Activated naive CD4-positive, alpha-beta T cell treated with anti-CD3 and anti-CD28 coated beads for 36 hours (primary cell): ENCODE measurements around the gene ZBTB7C. TPM values are rescaled to one million over a fixed set of nuclear protein-coding genes. Genes with fewer than 3 reads are reported as not detected.

Source experiments
- CTCF ChIA-PET: fragments of 350-600 bp; sonication (Branson Sonifier 250); formaldehyde crosslinking; loops from one replicate; lab custom pipeline; 2021; ENCODE audit warnings: antibody characterized with exemption; lab: Charles Lee
- DNase-seq: peaks from one replicate; pipeline ENCODE4 v3.0.0-alpha.2; 2020
- H3K27ac Mint-ChIP-seq: one replicate; pipeline ENCODE4 v1.8.0; 2021; ENCODE audit warnings: mild to moderate bottlenecking, mixed read lengths
- H3K27me3 Mint-ChIP-seq: one replicate; pipeline ENCODE4 v1.8.0; 2021; ENCODE audit warnings: low read depth, mixed read lengths
- H3K36me3 Mint-ChIP-seq: one replicate; pipeline ENCODE4 v1.8.0; 2021; ENCODE audit warnings: low read depth, mixed read lengths
- H3K4me1 Mint-ChIP-seq: one replicate; pipeline ENCODE4 v1.8.0; 2021; ENCODE audit warnings: low read depth, mixed read lengths
- H3K4me3 Mint-ChIP-seq: one replicate; pipeline ENCODE4 v1.8.0; 2021; ENCODE audit warnings: mild to moderate bottlenecking, moderate library complexity, mixed read lengths
- H3K9me3 Mint-ChIP-seq: one replicate; pipeline ENCODE4 v1.8.0; 2021; ENCODE audit warnings: mixed read lengths
- intact Hi-C: fragments of 100-400 bp; cut with micrococcal nuclease; formaldehyde crosslinking; loops from one replicate; pipeline ENCODE4 v1.15.1; 2023
- total RNA-seq, 2 experiments: library from RNA; stranded (reverse); gene quantifications; one replicate each; pipeline ENCODE4 v1.2.3, GENCODE V29; 2021

The ZBTB7C gene
- total RNA-seq, 2 experiments from 2014 or later = not detected

DNA sequence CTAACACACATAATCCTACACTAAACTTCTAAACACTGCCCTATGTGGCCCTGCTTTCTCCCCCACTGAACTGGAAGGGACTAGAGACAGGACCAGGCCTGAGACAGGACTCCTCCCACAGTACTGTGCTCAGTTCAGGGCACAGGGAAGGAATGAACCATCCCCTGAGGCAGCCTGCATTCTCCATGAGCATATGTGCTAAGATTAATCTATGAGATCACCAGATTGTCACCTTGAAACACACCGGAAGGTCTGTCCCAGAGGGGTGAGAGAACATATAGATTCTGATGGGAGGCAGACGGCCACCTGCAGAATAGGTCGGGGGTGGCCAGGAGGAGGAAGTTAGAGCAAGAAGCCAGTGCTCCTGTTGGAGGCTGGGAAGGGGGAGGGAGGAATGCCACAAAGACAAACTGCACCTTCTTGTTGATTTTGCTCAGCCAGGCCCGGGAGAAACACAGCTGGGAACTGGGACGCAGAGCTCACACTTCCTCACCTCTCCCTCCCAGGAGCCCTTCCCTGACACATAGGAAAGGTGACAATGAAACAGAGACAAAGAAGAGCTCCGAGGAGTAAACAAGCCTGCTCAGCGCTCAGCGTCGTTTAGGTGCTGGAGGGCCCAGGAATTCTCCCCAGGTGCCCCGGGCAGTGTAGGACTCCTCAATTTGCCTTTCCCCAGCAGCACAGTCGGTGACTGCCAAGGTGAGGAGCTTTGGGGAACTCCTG is 52.1 kb downstream of the ZBTB7C start:
- H3K4me3 Mint-ChIP-seq = no peak overlapping the region
- H3K36me3 Mint-ChIP-seq = no peaks in the 10 kb centered on the region
- H3K27ac Mint-ChIP-seq = no peak overlapping the region
- intact Hi-C loops = no loop called here
- no peaks in the 10 kb centered on the region for H3K9me3 Mint-ChIP-seq
- no peak for DNase-seq
- CTCF ChIA-PET = interaction anchor here (0.6 kb wide), 1 partner anchor 408 kb away, joined by 3 read pairs; no protein-coding TSS in a partner anchor
- H3K27me3 Mint-ChIP-seq = peaks cover 6% of the 10 kb centered on the region
- H3K4me1 Mint-ChIP-seq = no peaks in the 10 kb centered on the region

DNA sequence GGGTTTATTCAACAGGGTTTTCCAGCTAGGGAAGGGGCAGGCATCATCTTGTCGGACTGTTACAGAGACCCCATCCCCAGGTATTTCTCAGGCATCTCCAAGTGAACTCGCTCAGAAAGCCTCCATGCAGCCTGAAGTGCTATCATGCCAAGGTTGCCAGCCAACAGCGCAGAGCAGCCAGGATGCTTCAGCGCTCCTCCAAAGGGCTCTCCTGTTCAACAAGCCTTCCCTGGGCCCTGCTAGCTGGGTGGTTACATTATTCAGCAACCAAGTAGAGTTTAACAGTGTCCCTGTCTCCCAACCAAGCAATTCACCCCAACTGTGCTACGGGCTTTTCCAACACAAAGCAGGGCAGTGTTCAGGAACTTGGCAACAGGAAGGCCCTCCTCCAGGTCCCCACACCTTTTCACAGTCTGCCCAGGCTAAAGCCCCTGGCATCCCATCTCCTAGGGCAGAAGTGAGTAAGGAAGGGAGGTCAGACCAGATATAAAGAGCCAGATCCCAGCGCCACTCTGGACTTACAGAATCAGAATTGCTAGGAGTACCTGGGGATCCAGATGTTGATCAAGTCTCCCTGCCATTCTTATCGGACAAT is 52.9 kb downstream of the ZBTB7C start:
- CTCF ChIA-PET = no interaction called here
- no peak overlapping the region for H3K27ac Mint-ChIP-seq

DNA sequence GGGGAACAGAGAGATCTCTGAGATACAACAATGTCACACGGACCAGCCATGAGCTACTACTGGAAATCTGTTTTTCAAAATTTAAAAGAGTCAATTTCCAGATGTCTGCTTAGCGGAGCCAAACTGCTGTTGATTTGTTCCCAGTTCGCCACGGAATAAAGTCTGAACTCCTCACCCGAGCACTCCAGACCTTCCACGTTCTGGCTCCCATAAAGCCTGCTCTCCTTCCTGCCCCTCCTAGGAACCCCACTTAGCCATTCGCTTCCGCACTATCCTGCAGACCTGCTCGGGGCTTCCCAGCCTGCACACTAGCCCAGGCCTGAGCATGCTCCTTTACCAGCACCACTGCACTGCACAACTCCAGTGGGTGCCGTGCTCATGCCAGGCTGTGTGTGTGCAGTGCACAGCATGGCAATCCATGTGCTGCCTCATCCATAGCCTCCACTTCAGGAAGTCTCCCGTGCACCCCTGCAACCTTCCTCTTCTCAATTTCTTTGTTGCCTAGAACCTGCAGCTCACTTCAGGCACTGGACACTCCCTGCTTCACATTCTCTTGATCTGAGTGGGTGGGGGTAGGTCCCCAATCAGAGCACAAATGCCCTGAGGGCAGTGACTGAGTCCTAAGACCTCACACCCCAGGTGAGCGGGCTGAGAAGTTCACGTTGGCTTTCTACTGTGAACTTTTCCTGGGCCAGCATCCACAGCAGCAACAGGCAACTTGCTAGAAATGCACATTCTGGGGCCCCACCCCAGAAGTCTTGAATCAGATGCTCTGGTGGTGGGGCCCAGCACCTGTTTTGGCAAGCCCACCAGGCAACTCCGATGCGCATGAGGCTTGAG is 53.7 kb downstream of the ZBTB7C start:
- no peak overlapping the region for H3K4me3 Mint-ChIP-seq
- H3K27me3 Mint-ChIP-seq = peaks cover 6% of the 10 kb centered on the region
- H3K9me3 Mint-ChIP-seq = no peaks in the 10 kb centered on the region
- H3K36me3 Mint-ChIP-seq = no peaks in the 10 kb centered on the region
- H3K4me1 Mint-ChIP-seq = no peaks in the 10 kb centered on the region
- no peak for DNase-seq
- CTCF ChIA-PET = interaction anchor here (1.1 kb wide), 1 partner anchor 91 kb away, joined by 3 read pairs; no protein-coding TSS in a partner anchor
- intact Hi-C loops = no loop called here
- H3K27ac Mint-ChIP-seq = no peak overlapping the region

More for the DNA sequence above, 52.9 kb downstream of the ZBTB7C start:
- Mint-ChIP-seq H3K27me3 (peaks cover 6% of the 10 kb centered on the region), H3K9me3 (no peaks in the 10 kb centered on the region), H3K4me3 (no peak overlapping the region), H3K4me1 (no peaks in the 10 kb centered on the region), H3K36me3 (no peaks in the 10 kb centered on the region)
- intact Hi-C loops = no loop called here
- DNase-seq = no peak

- no peak for DNase-seq
- Mint-ChIP-seq H3K4me1 (no peaks in the 10 kb centered on the region), H3K4me3 (no peak overlapping the region), H3K36me3 (no peaks in the 10 kb centered on the region), H3K9me3 (no peaks in the 10 kb centered on the region), H3K27ac (no peak overlapping the region), H3K27me3 (peaks cover 6% of the 10 kb centered on the region)
- intact Hi-C loops = no loop called here
- CTCF ChIA-PET = interaction anchor here (0.7 to 1.1 kb wide), 2 partner anchors 92 to 597 kb away, joined by 3 read pairs; no protein-coding TSS in a partner anchor
Measured at GRCh38 chr18:48354746-48355260, 54.4 kb downstream of the ZBTB7C start.

DNA sequence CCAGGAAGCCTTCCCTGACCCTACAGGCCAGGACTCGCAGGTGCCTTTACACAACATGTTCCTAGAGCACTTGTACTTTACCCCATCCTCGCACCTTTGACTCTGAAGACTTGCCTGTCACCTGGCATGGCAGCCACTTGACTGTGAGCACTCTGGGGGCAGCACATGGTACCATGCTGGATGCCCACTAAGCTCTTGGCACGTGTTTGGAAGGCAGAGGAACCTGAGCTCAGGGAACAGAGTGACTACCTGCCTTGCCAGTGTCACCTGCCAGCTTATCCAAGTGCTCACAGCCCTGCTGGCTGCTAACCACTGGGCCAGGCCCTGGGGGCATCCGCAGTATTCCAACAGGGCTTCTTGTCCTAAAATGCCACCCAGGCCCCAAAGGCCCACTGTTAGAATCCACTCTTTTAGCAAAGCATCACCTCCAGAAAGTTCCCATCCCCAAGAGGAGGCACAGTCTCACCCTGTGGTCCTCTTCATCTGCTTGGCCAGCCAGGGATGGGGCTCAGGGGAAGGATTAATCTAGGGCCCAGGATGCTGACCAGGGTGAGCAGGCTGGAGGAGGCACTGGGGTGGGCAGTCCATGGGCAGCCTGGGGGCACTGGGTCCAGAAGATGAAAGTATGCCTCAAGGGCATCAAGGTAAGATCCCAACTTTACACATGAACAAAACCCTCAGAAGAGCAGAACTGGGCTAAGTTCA is 57.0 kb downstream of the ZBTB7C start:
- H3K4me1 Mint-ChIP-seq = no peaks in the 10 kb centered on the region
- intact Hi-C loops = no loop called here
- no peak overlapping the region for H3K27ac Mint-ChIP-seq
- H3K9me3 Mint-ChIP-seq = no peaks in the 10 kb centered on the region
- CTCF ChIA-PET = no interaction called here
- H3K4me3 Mint-ChIP-seq = no peak overlapping the region
- no peaks in the 10 kb centered on the region for H3K36me3 Mint-ChIP-seq
- H3K27me3 Mint-ChIP-seq = peaks cover 6% of the 10 kb centered on the region
- DNase-seq = no peak

DNA sequence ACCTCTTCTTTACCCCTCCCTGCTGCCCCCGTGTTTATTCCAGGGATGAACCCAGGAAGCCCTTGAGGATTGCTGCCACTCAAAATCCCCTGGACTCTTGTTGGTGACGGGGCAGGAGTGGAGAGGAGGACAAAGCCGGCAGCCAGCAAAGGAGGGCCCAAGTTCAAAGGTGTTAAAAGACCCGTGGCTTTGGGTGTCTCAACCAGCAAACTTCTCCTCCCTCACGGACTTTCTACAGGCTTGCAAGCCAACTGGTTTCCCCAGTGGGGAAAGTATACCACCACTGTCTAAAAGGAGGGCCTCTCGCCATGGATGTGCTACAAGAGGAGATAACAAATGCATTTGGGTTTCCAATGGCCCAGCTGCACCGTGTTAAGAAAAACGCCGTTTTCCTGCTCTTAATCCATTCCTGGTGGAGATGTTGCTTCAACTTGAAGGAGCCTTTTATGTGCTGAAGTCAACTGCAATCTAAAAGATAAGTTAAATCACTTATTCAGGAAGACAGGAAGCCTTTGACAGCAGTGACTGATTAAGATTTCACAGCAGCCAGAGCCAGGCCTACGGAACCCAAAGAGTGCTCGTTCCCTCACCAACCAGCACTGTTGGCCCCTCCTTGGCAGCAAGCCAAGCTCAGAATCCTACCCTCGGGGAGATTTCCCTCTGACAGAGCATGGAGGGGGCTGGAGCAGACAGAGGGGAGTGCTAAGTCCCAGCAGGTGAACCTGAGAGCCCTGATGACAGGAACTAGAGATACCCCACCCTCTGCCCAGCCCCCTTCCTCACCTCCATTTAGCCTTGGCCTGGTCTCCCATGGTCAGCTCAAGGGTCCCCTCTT is 57.8 kb downstream of the ZBTB7C start:
- CTCF ChIA-PET = no interaction called here
- Mint-ChIP-seq H3K36me3 (no peaks in the 10 kb centered on the region), H3K9me3 (no peaks in the 10 kb centered on the region), H3K4me3 (no peak overlapping the region), H3K27ac (no peak overlapping the region), H3K27me3 (peaks cover 6% of the 10 kb centered on the region), H3K4me1 (no peaks in the 10 kb centered on the region)
- intact Hi-C loops = no loop called here
- DNase-seq = no peak

DNA sequence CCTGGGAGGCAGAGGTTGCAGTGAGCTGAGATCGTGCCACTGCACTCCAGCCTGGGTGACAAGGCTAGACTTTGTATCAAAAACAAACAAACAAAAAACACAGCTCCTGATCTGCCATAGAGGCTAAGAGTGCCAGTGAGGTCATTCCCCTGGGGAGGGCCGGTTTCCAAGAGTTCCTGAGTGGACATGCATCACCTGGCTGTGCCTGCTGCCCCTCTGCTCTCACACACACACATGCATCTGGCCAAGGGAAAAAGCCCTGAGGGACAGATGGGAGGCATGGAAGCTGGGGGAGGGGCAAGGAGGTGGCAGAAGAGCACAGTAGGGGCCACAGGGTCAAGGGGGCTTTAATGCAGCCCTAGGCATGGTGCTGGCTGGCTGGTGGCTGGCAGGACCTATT is 60.4 kb downstream of the ZBTB7C start:
- Mint-ChIP-seq H3K36me3 (no peaks in the 10 kb centered on the region), H3K27ac (no peak overlapping the region), H3K4me1 (no peaks in the 10 kb centered on the region), H3K4me3 (no peak overlapping the region), H3K27me3 (no peaks in the 10 kb centered on the region), H3K9me3 (no peaks in the 10 kb centered on the region)
- CTCF ChIA-PET = no interaction called here
- DNase-seq = no peak
- intact Hi-C loops = no loop called here

DNA sequence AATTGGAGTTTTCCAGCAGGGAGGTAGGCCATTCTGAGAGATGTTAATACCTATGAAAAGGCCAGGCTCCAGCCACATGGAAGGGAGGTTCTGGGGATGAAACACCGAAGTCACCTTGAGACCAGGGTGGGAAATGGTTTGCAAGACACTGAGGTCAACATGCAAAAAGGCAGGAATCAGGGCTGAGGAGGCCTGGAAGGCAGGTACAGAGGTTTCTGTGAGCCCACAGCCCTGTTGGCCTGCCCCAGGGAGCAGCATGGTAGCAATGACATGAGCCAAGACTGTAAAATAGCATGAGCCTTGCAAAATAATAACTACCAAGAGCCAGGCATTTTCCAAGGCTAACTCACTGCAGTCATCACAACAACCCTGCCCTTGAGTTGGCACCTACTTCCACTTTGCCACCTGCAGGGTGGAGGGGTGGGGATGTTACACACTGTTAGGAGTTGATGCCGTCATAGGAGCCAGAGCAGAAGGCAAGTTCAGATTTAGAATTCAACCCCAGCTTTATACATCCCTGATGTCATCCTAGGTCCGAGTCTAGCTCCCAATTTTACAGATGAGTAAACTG is 61.3 kb downstream of the ZBTB7C start:
- no peaks in the 10 kb centered on the region for H3K27me3 Mint-ChIP-seq
- DNase-seq = no peak
- no peak overlapping the region for H3K4me3 Mint-ChIP-seq
- intact Hi-C loops = no loop called here
- H3K4me1 Mint-ChIP-seq = no peaks in the 10 kb centered on the region
- CTCF ChIA-PET = no interaction called here
- no peaks in the 10 kb centered on the region for H3K9me3 Mint-ChIP-seq
- H3K27ac Mint-ChIP-seq = no peak overlapping the region
- no peaks in the 10 kb centered on the region for H3K36me3 Mint-ChIP-seq

- no peaks in the 10 kb centered on the region for H3K4me1 Mint-ChIP-seq
- intact Hi-C loops = loop anchor here (2.0 kb wide), 1 partner anchor 315 kb away; no protein-coding TSS in a partner anchor
- no peaks in the 10 kb centered on the region for H3K36me3 Mint-ChIP-seq
- H3K27me3 Mint-ChIP-seq = no peaks in the 10 kb centered on the region
- H3K9me3 Mint-ChIP-seq = no peaks in the 10 kb centered on the region
- no peak overlapping the region for H3K4me3 Mint-ChIP-seq
- CTCF ChIA-PET = no interaction called here
- no peak overlapping the region for H3K27ac Mint-ChIP-seq
- DNase-seq = peak; percentile 30
Measured at GRCh38 chr18:48345596-48345995, 63.6 kb downstream of the ZBTB7C start.

DNA sequence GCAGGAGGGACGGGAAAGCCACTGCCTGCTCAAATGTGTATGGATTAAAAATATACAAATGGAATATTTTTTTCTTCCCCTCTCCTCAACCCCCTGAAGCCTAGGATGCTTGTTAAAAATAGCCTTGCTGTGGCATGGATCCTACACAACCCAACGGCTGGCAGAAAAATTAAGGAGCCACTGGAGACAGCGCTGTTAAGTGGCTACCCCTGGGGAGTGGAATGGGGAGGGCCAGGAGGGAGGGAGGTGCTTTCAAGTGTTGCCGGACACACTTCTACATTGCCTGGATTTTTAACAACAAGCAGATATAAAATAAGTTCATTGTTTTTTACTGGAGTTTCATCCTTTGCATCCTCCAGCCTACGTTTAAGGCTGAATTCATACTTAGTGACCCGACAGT is 66.6 kb downstream of the ZBTB7C start:
- intact Hi-C loops = no loop called here
- no peak overlapping the region for H3K4me3 Mint-ChIP-seq

DNA sequence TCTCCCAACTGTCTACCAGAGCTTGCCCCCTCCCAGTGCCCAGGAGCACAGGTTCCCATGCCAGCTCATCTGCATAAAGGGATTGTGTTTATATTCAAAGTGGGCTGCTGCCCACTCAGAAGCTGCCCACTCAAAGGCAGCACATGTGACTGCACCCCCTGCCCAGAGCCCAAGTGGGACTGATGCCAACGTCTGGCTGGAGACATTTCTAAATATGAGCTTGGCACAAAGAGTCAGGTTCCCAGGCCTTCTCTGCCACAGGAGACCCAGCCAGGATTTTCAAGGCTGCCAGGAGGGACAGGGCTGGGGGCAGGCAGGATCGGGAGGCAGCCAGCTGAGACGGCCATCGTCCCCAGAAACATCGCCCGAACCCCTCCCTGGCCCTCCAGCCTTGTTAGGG is 67.1 kb downstream of the ZBTB7C start:
- Mint-ChIP-seq H3K4me1 (no peaks in the 10 kb centered on the region), H3K9me3 (no peaks in the 10 kb centered on the region), H3K27ac (no peak overlapping the region), H3K36me3 (no peaks in the 10 kb centered on the region), H3K27me3 (no peaks in the 10 kb centered on the region), H3K4me3 (no peak overlapping the region)
- CTCF ChIA-PET = interaction anchor here (0.6 kb wide), 1 partner anchor 239 kb away, joined by 3 read pairs; no protein-coding TSS in a partner anchor
- DNase-seq = no peak
- intact Hi-C loops = no loop called here

More for the DNA sequence above, 66.6 kb downstream of the ZBTB7C start:
- Mint-ChIP-seq H3K36me3 (no peaks in the 10 kb centered on the region), H3K27ac (no peak overlapping the region), H3K27me3 (no peaks in the 10 kb centered on the region), H3K9me3 (no peaks in the 10 kb centered on the region), H3K4me1 (no peaks in the 10 kb centered on the region)
- no peak for DNase-seq
- CTCF ChIA-PET = interaction anchor here (0.6 kb wide), 1 partner anchor 238 kb away, joined by 3 read pairs; no protein-coding TSS in a partner anchor
